Measurements from ENCODE around the gene ADCY2.
"Not testable (repeated sequence)": the region's sequence is repeated elsewhere in the genome, so short reads cannot be mapped to it uniquely, and the experiment has no call there.

ADCY2 gene

DNA sequence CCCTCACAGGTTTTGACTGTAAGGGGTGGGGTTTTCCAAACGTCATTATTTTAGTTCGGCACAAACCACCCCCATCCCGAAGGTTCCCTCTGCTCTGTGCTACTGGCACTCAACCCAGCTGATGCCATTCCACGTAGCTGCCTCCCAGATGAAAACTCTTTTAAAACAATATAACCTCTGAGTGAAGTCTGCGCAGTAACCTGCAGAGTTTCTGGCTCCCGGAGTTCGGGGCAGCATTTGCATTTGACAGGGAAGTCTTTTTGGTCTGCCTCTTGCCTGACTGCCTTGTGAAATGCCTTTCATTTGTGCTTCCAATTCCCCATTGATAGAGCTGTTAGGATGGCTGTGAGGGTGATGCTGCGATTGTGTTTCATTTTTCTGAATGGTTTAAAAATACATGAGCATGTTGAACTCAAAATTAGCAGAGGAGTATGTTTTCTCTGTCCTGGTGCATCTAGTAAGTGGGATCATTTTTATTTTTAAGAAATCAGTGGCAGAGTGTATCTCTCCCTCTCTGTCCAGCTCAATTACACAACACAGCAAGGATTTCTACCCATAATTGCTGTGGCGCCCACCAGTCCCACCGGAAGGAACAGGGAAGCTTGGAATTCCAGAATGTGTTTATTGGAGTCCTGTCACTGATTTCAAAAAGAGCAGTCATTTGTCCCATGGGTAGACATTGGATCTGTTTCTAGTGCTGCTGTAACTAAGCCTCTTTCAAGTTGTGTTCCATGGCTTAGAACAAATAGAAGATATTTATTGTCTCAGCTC lies 24.8 kb downstream of the ADCY2 start:
- Histone ChIP-seq H3K27me3 (ENCODE audit: control insufficient read depth in 1 of 2, insufficient read depth in 2 of 2, low read length in 2 of 2) (no peaks in the 10 kb centered on the region), H3K4me3 (ENCODE audit: low read depth in 1 of 2, low read length in 2 of 2) (no peak overlapping the region), H3K9ac (ENCODE audit: low read length) (no peak overlapping the region), H3K9me3 (ENCODE audit: low read length) (no peaks in the 10 kb centered on the region), H3K4me1 (ENCODE audit: insufficient read depth, low read length) (peaks cover 14% of the 10 kb centered on the region), H3K36me3 (ENCODE audit: insufficient read depth, low read length) (no peaks in the 10 kb centered on the region), H3K27ac (ENCODE audit: low read depth, low read length) (no peak overlapping the region)

- Histone ChIP-seq H3K27me3 (ENCODE audit: control insufficient read depth in 1 of 2, insufficient read depth in 2 of 2, low read length in 2 of 2) (no peaks in the 10 kb centered on the region), H3K9me3 (ENCODE audit: low read length) (no peaks in the 10 kb centered on the region), H3K4me1 (ENCODE audit: insufficient read depth, low read length) (peaks cover 21% of the 10 kb centered on the region), H3K27ac (ENCODE audit: low read depth, low read length) (no peak overlapping the region), H3K36me3 (ENCODE audit: insufficient read depth, low read length) (no peaks in the 10 kb centered on the region), H3K9ac (ENCODE audit: low read length) (no peak overlapping the region), H3K4me3 (ENCODE audit: low read depth in 1 of 2, low read length in 2 of 2) (no peak overlapping the region)
Observed at GRCh38 chr5:7422316-7423106, 26.6 kb downstream of the ADCY2 start.

DNA sequence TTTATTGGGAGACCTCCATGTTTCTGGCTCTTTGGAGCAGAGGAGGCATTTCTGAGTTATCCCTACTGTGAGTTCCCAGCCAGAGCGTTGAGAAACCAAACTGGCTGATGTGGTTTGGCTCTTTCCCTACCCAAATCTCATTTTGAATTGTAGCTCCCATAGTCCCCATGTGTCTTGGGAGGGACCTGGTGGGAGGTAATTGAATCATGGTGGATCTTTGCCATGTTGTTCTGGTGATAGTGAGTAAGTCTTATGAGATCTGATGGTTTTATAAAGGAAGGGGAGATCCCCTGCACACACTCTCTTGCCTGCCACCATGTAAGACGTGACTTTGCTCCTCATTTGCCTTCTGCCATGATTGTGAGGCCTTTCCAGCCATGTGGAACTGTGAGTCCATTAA lies 27.3 kb downstream of the ADCY2 start:
- H3K4me1 ChIP-seq (ENCODE audit: insufficient read depth, low read length): peaks cover 21% of the 10 kb centered on the region
- not testable (repeated sequence) for H3K9me3 ChIP-seq (ENCODE audit: low read length); H3K27me3 ChIP-seq (ENCODE audit: control insufficient read depth in 1 of 2, insufficient read depth in 2 of 2, low read length in 2 of 2); H3K36me3 ChIP-seq (ENCODE audit: insufficient read depth, low read length); H3K9ac ChIP-seq (ENCODE audit: low read length); H3K4me3 ChIP-seq (ENCODE audit: low read depth in 1 of 2, low read length in 2 of 2); H3K27ac ChIP-seq (ENCODE audit: low read depth, low read length)

GRCh38 chr5:7425830-7426229 lies 29.9 kb downstream of the ADCY2 start:
- Histone ChIP-seq H3K4me3 (ENCODE audit: low read depth in 1 of 2, low read length in 2 of 2) (no peak overlapping the region), H3K9me3 (ENCODE audit: low read length) (no peaks in the 10 kb centered on the region), H3K27me3 (ENCODE audit: control insufficient read depth in 1 of 2, insufficient read depth in 2 of 2, low read length in 2 of 2) (no peaks in the 10 kb centered on the region), H3K9ac (ENCODE audit: low read length) (no peak overlapping the region), H3K27ac (ENCODE audit: low read depth, low read length) (no peak overlapping the region), H3K36me3 (ENCODE audit: insufficient read depth, low read length) (no peaks in the 10 kb centered on the region), H3K4me1 (ENCODE audit: insufficient read depth, low read length) (peaks cover 21% of the 10 kb centered on the region)

DNA sequence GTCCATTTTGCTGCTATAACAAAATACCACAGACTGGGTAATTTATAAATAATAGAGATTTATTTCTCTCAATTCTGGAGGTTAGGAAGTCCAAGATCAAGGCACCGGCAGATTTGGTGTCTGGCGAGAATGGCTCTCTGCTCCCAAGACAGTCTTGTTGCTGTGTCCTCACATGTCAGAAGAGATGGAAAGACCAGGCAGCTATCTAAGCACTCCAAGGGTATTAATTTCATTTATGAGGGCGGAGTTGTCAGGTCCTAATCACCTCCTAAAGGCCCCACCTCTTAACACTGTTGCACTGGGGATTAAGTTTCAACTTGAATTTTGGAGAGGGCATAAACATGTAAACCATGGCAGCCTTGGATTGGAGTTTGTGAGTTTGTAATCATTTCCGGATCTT lies 30.3 kb downstream of the ADCY2 start:
- H3K4me1 ChIP-seq (ENCODE audit: insufficient read depth, low read length): peaks cover 21% of the 10 kb centered on the region
- H3K4me3 ChIP-seq (ENCODE audit: low read depth in 1 of 2, low read length in 2 of 2): no peak overlapping the region
- H3K27me3 ChIP-seq (ENCODE audit: control insufficient read depth in 1 of 2, insufficient read depth in 2 of 2, low read length in 2 of 2): no peaks in the 10 kb centered on the region
- H3K27ac ChIP-seq (ENCODE audit: low read depth, low read length): no peak overlapping the region
- no peaks in the 10 kb centered on the region for H3K9me3 ChIP-seq (ENCODE audit: low read length)
- H3K36me3 ChIP-seq (ENCODE audit: insufficient read depth, low read length): no peaks in the 10 kb centered on the region
- no peak overlapping the region for H3K9ac ChIP-seq (ENCODE audit: low read length)

- Histone ChIP-seq H3K27me3 (ENCODE audit: control insufficient read depth in 1 of 2, insufficient read depth in 2 of 2, low read length in 2 of 2) (no peaks in the 10 kb centered on the region), H3K4me1 (ENCODE audit: insufficient read depth, low read length) (no peaks in the 10 kb centered on the region), H3K36me3 (ENCODE audit: insufficient read depth, low read length) (no peaks in the 10 kb centered on the region), H3K27ac (ENCODE audit: low read depth, low read length) (no peak overlapping the region), H3K9ac (ENCODE audit: low read length) (no peak overlapping the region), H3K9me3 (ENCODE audit: low read length) (no peaks in the 10 kb centered on the region), H3K4me3 (ENCODE audit: low read depth in 1 of 2, low read length in 2 of 2) (no peak overlapping the region)
Observed at GRCh38 chr5:7434914-7435313, 39.0 kb downstream of the ADCY2 start.

DNA sequence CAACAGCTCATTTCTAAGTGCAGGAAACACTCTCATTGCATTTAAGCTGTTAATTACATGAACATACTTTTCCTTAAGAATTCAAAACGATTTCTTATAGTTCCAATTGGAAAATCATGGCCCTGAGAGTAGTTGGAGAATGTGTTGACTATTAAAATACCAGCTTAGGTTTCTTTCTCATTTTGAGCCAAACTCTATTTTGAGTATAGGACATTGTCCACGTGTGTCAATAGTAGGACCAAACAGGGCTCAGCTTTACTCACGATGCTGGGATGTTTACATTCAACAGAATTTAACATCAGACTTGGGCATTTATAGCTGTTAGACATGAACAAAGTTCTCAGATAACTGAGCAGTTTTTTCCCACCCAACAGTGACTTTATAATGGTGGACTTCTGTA lies 39.6 kb downstream of the ADCY2 start:
- no peak overlapping the region for H3K9ac ChIP-seq (ENCODE audit: low read length)
- H3K9me3 ChIP-seq (ENCODE audit: low read length): no peaks in the 10 kb centered on the region
- no peaks in the 10 kb centered on the region for H3K4me1 ChIP-seq (ENCODE audit: insufficient read depth, low read length)
- H3K27ac ChIP-seq (ENCODE audit: low read depth, low read length): no peak overlapping the region
- H3K27me3 ChIP-seq (ENCODE audit: control insufficient read depth in 1 of 2, insufficient read depth in 2 of 2, low read length in 2 of 2): no peaks in the 10 kb centered on the region
- no peaks in the 10 kb centered on the region for H3K36me3 ChIP-seq (ENCODE audit: insufficient read depth, low read length)
- no peak overlapping the region for H3K4me3 ChIP-seq (ENCODE audit: low read depth in 1 of 2, low read length in 2 of 2)

DNA sequence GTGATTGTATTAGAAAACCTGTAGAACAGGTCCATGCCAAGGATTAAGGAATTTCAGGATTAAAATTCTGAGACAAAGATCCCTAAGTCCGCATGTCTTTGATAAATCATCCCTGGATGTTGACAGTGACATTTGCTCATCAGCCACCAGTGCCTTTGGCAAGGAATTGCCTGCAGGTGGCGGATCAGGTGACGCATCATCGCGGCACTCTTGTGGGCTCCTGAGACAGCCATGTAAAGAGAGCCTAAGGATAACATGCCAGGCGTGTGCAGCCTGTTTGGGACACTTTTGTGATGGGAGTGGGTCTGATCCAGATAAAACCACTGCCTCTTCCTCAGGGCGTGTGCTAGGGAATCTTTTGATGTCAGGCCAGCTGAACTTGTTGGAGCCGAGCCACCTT lies 40.6 kb downstream of the ADCY2 start:
- H3K9ac ChIP-seq (ENCODE audit: low read length): no peak overlapping the region
- H3K36me3 ChIP-seq (ENCODE audit: insufficient read depth, low read length): no peaks in the 10 kb centered on the region
- H3K9me3 ChIP-seq (ENCODE audit: low read length): no peaks in the 10 kb centered on the region
- H3K4me1 ChIP-seq (ENCODE audit: insufficient read depth, low read length): no peaks in the 10 kb centered on the region
- no peaks in the 10 kb centered on the region for H3K27me3 ChIP-seq (ENCODE audit: control insufficient read depth in 1 of 2, insufficient read depth in 2 of 2, low read length in 2 of 2)
- H3K4me3 ChIP-seq (ENCODE audit: low read depth in 1 of 2, low read length in 2 of 2): no peak overlapping the region
- H3K27ac ChIP-seq (ENCODE audit: low read depth, low read length): no peak overlapping the region

- H3K4me3 ChIP-seq (ENCODE audit: low read depth in 1 of 2, low read length in 2 of 2): no peak overlapping the region
- H3K4me1 ChIP-seq (ENCODE audit: insufficient read depth, low read length): no peaks in the 10 kb centered on the region
- no peak overlapping the region for H3K27ac ChIP-seq (ENCODE audit: low read depth, low read length)
- no peak overlapping the region for H3K9ac ChIP-seq (ENCODE audit: low read length)
- no peaks in the 10 kb centered on the region for H3K9me3 ChIP-seq (ENCODE audit: low read length)
- H3K36me3 ChIP-seq (ENCODE audit: insufficient read depth, low read length): no peaks in the 10 kb centered on the region
- H3K27me3 ChIP-seq (ENCODE audit: control insufficient read depth in 1 of 2, insufficient read depth in 2 of 2, low read length in 2 of 2): no peaks in the 10 kb centered on the region
Observed at GRCh38 chr5:7437836-7438235, 41.9 kb downstream of the ADCY2 start.

- H3K4me1 ChIP-seq (ENCODE audit: insufficient read depth, low read length): no peaks in the 10 kb centered on the region
- no peaks in the 10 kb centered on the region for H3K36me3 ChIP-seq (ENCODE audit: insufficient read depth, low read length)
- H3K9me3 ChIP-seq (ENCODE audit: low read length): no peaks in the 10 kb centered on the region
- no peaks in the 10 kb centered on the region for H3K27me3 ChIP-seq (ENCODE audit: control insufficient read depth in 1 of 2, insufficient read depth in 2 of 2, low read length in 2 of 2)
- no peak overlapping the region for H3K27ac ChIP-seq (ENCODE audit: low read depth, low read length)
- H3K4me3 ChIP-seq (ENCODE audit: low read depth in 1 of 2, low read length in 2 of 2): no peak overlapping the region
- no peak overlapping the region for H3K9ac ChIP-seq (ENCODE audit: low read length)
Observed at GRCh38 chr5:7445068-7445467, 49.1 kb downstream of the ADCY2 start.

GRCh38 chr5:7445831-7446230 lies 49.9 kb downstream of the ADCY2 start:
- H3K36me3 ChIP-seq (ENCODE audit: insufficient read depth, low read length): no peaks in the 10 kb centered on the region
- H3K27ac ChIP-seq (ENCODE audit: low read depth, low read length): no peak overlapping the region
- H3K9me3 ChIP-seq (ENCODE audit: low read length): no peaks in the 10 kb centered on the region
- no peaks in the 10 kb centered on the region for H3K4me1 ChIP-seq (ENCODE audit: insufficient read depth, low read length)
- H3K9ac ChIP-seq (ENCODE audit: low read length): no peak overlapping the region
- H3K27me3 ChIP-seq (ENCODE audit: control insufficient read depth in 1 of 2, insufficient read depth in 2 of 2, low read length in 2 of 2): no peaks in the 10 kb centered on the region
- H3K4me3 ChIP-seq (ENCODE audit: low read depth in 1 of 2, low read length in 2 of 2): no peak overlapping the region

DNA sequence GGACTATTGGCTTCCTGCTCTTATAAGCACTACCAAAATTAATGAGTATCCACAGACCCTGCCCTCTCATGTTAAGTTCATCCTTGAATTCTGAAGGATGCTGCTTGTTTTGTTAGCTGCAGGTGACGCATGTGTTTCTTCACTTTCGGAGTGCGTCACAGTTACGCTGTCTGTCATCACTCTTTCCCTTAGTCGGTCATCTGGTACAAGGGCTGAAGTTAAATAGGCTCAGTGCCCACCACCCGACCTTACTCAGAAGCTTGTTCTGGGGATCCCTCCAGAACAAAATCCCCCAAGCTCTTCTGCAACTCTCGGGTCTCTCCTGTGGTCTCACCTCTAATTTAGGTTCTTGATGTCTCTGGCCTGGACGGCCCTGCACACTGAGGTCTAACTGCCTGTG lies 51.0 kb downstream of the ADCY2 start:
- no peaks in the 10 kb centered on the region for H3K4me1 ChIP-seq (ENCODE audit: insufficient read depth, low read length)
- no peak overlapping the region for H3K27ac ChIP-seq (ENCODE audit: low read depth, low read length)

More for the DNA sequence above, 51.0 kb downstream of the ADCY2 start:
- Histone ChIP-seq H3K9ac (ENCODE audit: low read length) (no peak overlapping the region), H3K36me3 (ENCODE audit: insufficient read depth, low read length) (no peaks in the 10 kb centered on the region), H3K4me3 (ENCODE audit: low read depth in 1 of 2, low read length in 2 of 2) (no peak overlapping the region), H3K27me3 (ENCODE audit: control insufficient read depth in 1 of 2, insufficient read depth in 2 of 2, low read length in 2 of 2) (no peaks in the 10 kb centered on the region), H3K9me3 (ENCODE audit: low read length) (no peaks in the 10 kb centered on the region)
